Measurements from ENCODE around the gene RRAGB. TPM values are rescaled to one million over a fixed set of nuclear protein-coding genes. Genes with fewer than 3 reads are reported as not detected.
A peak's percentile ranks its signal among the peaks of the same experiment; 100 is the strongest.
"Not testable (repeated sequence)": the region's sequence is repeated elsewhere in the genome, so short reads cannot be mapped to it uniquely, and the experiment has no call there.

RRAGB gene
- 21.4 and 40.9 TPM in 2 replicates for polyA plus RNA-seq (2011; rRNA removed)
- 11.8 and 16.7 TPM in 2 replicates for polyA minus RNA-seq (2011; rRNA and poly(A)+ RNA removed)

GRCh38 chrX:55717521-55718497 is at the start of gene RRAGB:
RRAGB (plus strand) TSS chrX:55717749; CDS start chrX:55718328, 579 bp downstream.
- ChIA-PET POLR2A (interaction anchor here (0.6 to 1.4 kb wide), 2 partner anchors 12 to 266 kb away, joined by 3 to 4 read pairs; partner anchors contain the start of gene MAGEH1), CTCF (interaction anchor here (0.6 kb wide), 1 partner anchor 694 kb away, joined by 3 read pairs; no protein-coding TSS in a partner anchor)
- TF ChIP-seq CTCF (IDR thresholded peaks at IDR 0.05; ENCODE audit: insufficient read depth, low read depth, low read length), result peak; percentile 57
- no peaks in the 10 kb centered on the region for H3K36me3 ChIP-seq (ENCODE audit: control insufficient read depth, insufficient read depth, low read length)
- peak within 1 kb of the TSS; percentile 76 for H3K4me3 ChIP-seq (ENCODE audit: low read depth, low read length)
- H3K27me3 ChIP-seq (ENCODE audit: control insufficient read depth, insufficient read depth, low read length), result no peaks in the 10 kb centered on the region
- DNase-seq (ENCODE audit: low read depth), result peak; percentile 76

- ChIA-PET POLR2A (no interaction called here), CTCF (no interaction called here)
- no peak for TF ChIP-seq CTCF (IDR thresholded peaks at IDR 0.05; ENCODE audit: insufficient read depth, low read depth, low read length)
- Histone ChIP-seq H3K27me3 (ENCODE audit: control insufficient read depth, insufficient read depth, low read length) (no peaks in the 10 kb centered on the region), H3K36me3 (ENCODE audit: control insufficient read depth, insufficient read depth, low read length) (no peaks in the 10 kb centered on the region), H3K4me3 (ENCODE audit: low read depth, low read length) (no peak overlapping the region)
- DNase-seq (ENCODE audit: low read depth), result no peak
These were observed 49.5 kb upstream of the RRAGB start for GRCh38 chrX:55668084-55668483.

- POLR2A ChIA-PET; H3K36me3 ChIP-seq (ENCODE audit: control insufficient read depth, insufficient read depth, low read length); H3K27me3 ChIP-seq (ENCODE audit: control insufficient read depth, insufficient read depth, low read length); H3K4me3 ChIP-seq (ENCODE audit: low read depth, low read length); CTCF ChIA-PET; DNase-seq (ENCODE audit: low read depth): not testable (repeated sequence)
These were observed 29.0 kb upstream of the RRAGB start for GRCh38 chrX:55688579-55688978.

- TF ChIP-seq CTCF (IDR thresholded peaks at IDR 0.05; ENCODE audit: insufficient read depth, low read depth, low read length), result no peak
- H3K27me3 ChIP-seq (ENCODE audit: control insufficient read depth, insufficient read depth, low read length), result no peaks in the 10 kb centered on the region
- H3K4me3 ChIP-seq (ENCODE audit: low read depth, low read length), result no peak overlapping the region
- CTCF ChIA-PET, result no interaction called here
- DNase-seq (ENCODE audit: low read depth), result no peak
- POLR2A ChIA-PET, result no interaction called here
- H3K36me3 ChIP-seq (ENCODE audit: control insufficient read depth, insufficient read depth, low read length), result no peaks in the 10 kb centered on the region
These were observed 22.1 kb upstream of the RRAGB start for GRCh38 chrX:55695227-55696018.

- no peak overlapping the region for H3K4me3 ChIP-seq (ENCODE audit: low read depth, low read length)
- H3K27me3 ChIP-seq (ENCODE audit: control insufficient read depth, insufficient read depth, low read length), result no peaks in the 10 kb centered on the region
- no peak for TF ChIP-seq CTCF (IDR thresholded peaks at IDR 0.05; ENCODE audit: insufficient read depth, low read depth, low read length)
- no peak for DNase-seq (ENCODE audit: low read depth)
- ChIA-PET POLR2A (no interaction called here), CTCF (no interaction called here)
- no peaks in the 10 kb centered on the region for H3K36me3 ChIP-seq (ENCODE audit: control insufficient read depth, insufficient read depth, low read length)
These were observed 20.2 kb upstream of the RRAGB start for GRCh38 chrX:55697381-55697780.
